Endothelial cell of umbilical vein (primary cell): ENCODE measurements around the gene NPNT. TPM values are rescaled to one million over a fixed set of nuclear protein-coding genes. Genes with fewer than 3 reads are reported as not detected.

Experiments used
- BruUV-seq: library from RNA; stranded (reverse); fragments of 400-500 nt; replicated peaks from 2 replicates; lab custom pipeline; 2021; lab: Mats Ljungman, UMichigan
- CTCF ChIA-PET: fragments of 300-600, 350-600 bp; sonication (Branson Sonifier 250); formaldehyde crosslinking; loops from one replicate; lab custom pipeline; 2021; ENCODE audit warnings: antibody characterized with exemption, inconsistent platforms; lab: Charles Lee
- POLR2A ChIA-PET: fragments of 300-600, 350-600 bp; sonication (Branson Sonifier 250); formaldehyde crosslinking; loops from one replicate; lab custom pipeline; 2021; ENCODE audit warnings: antibody characterized with exemption, inconsistent platforms; lab: Charles Lee
- DNase-seq: peaks from one replicate; pipeline ENCODE4 v3.0.0-alpha.2; 2011; ENCODE audit warnings: low read depth, low spot score
- FAIRE-seq: peaks from 2 replicates; lab custom pipeline; 2011; peaks lifted over from hg19 to GRCh38; lab: Jason Lieb, UNC
- H2AFZ ChIP-seq: 2 replicates; pipeline ENCODE4 v1.6.0; 2012; ENCODE audit warnings: low read depth, low read length, control low read depth, inconsistent platforms
- H3K27ac ChIP-seq: 2 replicates; pipeline ENCODE4 v1.5.1; 2011; ENCODE audit warnings: low read depth, mild to moderate bottlenecking, control low read depth, low read length, moderate library complexity; ENCODE audit not compliant: insufficient read depth
- H3K27me3 ChIP-seq, 2 experiments: 2 replicates each; pipeline versions ENCODE4 v1.6.0 to v1.6.1; 2011; ENCODE audit warnings: low read length in 2 of 2, mixed read lengths in 1 of 2; ENCODE audit not compliant: control insufficient read depth in 2 of 2, insufficient read depth in 2 of 2
- H3K36me3 ChIP-seq, 2 experiments: 2 replicates in 1 of 2; 3 replicates in 1 of 2; pipeline ENCODE4 v1.5.1; 2011; ENCODE audit warnings: low read length in 2 of 2, mild to moderate bottlenecking in 1 of 2, moderate library complexity in 1 of 2; ENCODE audit not compliant: control insufficient read depth in 2 of 2, insufficient read depth in 2 of 2; ENCODE audit errors: extremely low read depth in 1 of 2
- H3K4me1 ChIP-seq: 3 replicates; pipeline ENCODE4 v1.5.1; 2011; ENCODE audit warnings: mild to moderate bottlenecking, low read length; ENCODE audit not compliant: control insufficient read depth, insufficient read depth; ENCODE audit errors: extremely low read depth
- H3K4me2 ChIP-seq: 2 replicates; pipeline ENCODE4 v1.6.1; 2011; ENCODE audit warnings: low read length, control low read depth, mixed read lengths; ENCODE audit not compliant: insufficient read depth
- H3K4me3 ChIP-seq, 3 experiments: fragments of 200-600 bp in 1 of 3; sonication (generic), shearing (Covaris generic) in 1 of 3; replicated peaks in 1 of 3; 2 replicates each; pipeline ENCODE4 v1.5.1; 2011 to 2016; ENCODE audit warnings: control low read depth in 3 of 3, low read length in 3 of 3, mild to moderate bottlenecking in 2 of 3, inconsistent platforms in 1 of 3, low read depth in 1 of 3, moderate library complexity in 1 of 3; ENCODE audit not compliant: insufficient read depth in 1 of 3
- H3K79me2 ChIP-seq: 2 replicates; pipeline ENCODE4 v1.6.0; 2012; ENCODE audit warnings: low read length, inconsistent platforms; ENCODE audit not compliant: control insufficient read depth, insufficient read depth
- H3K9ac ChIP-seq: replicated peaks from 2 replicates; pipeline ENCODE3; 2011; ENCODE audit warnings: low read length, control low read depth; ENCODE audit not compliant: insufficient read depth; ENCODE audit errors: extremely low read depth
- H3K9me1 ChIP-seq: replicated peaks from 3 replicates; pipeline ENCODE4 v1.6.0; 2011; ENCODE audit warnings: mild to moderate bottlenecking, low read length; ENCODE audit not compliant: control insufficient read depth, insufficient read depth; ENCODE audit errors: extremely low read depth
- H3K9me3 ChIP-seq: replicated peaks from 2 replicates; pipeline ENCODE4 v1.5.1; 2012; ENCODE audit warnings: low read length, inconsistent platforms; ENCODE audit not compliant: control insufficient read depth, insufficient read depth
- H4K20me1 ChIP-seq: replicated peaks from 2 replicates; pipeline ENCODE3; 2011; ENCODE audit warnings: mild to moderate bottlenecking, low read length; ENCODE audit not compliant: control insufficient read depth, insufficient read depth; ENCODE audit errors: extremely low read depth
- EZH2 ChIP-seq: IDR thresholded peaks from 2 replicates; pipeline ENCODE4 v1.6.1; 2012; ENCODE audit warnings: borderline replicate concordance, low read depth, mild to moderate bottlenecking, moderate library complexity, low read length, inconsistent platforms; ENCODE audit not compliant: severe bottlenecking
- FOS ChIP-seq: IDR thresholded peaks from 2 replicates; pipeline ENCODE4 v1.6.1; 2011; ENCODE audit warnings: mild to moderate bottlenecking, low read length, moderate library complexity, borderline replicate concordance; ENCODE audit not compliant: insufficient read depth
- GATA2 ChIP-seq: IDR thresholded peaks from 2 replicates; pipeline ENCODE4 v1.7.0; 2011; ENCODE audit warnings: low read depth, mild to moderate bottlenecking, moderate library complexity, mixed read lengths, low read length; ENCODE audit not compliant: insufficient read length, insufficient read depth
- JUN ChIP-seq: IDR thresholded peaks from 2 replicates; pipeline ENCODE4 v1.6.1; 2011; ENCODE audit warnings: borderline replicate concordance, low read depth; ENCODE audit not compliant: insufficient read length, insufficient read depth
- MAX ChIP-seq: IDR thresholded peaks from 2 replicates; pipeline ENCODE4 v1.6.1; 2011; ENCODE audit not compliant: insufficient read depth, insufficient read length
- MYC ChIP-seq: IDR thresholded peaks from one replicate; pipeline ENCODE4 v1.6.1; 2011; ENCODE audit warnings: mild to moderate bottlenecking, low read depth, low read length
- POLR2A ChIP-seq: IDR thresholded peaks from 2 replicates; pipeline ENCODE4 v1.6.1; 2012; ENCODE audit warnings: low read depth, mild to moderate bottlenecking, control low read depth, low read length
- POLR2AphosphoS5 ChIP-seq: IDR thresholded peaks from 2 replicates; pipeline ENCODE4 v1.6.1; 2012; ENCODE audit warnings: low read depth, mild to moderate bottlenecking, control low read depth, low read length, moderate library complexity; ENCODE audit not compliant: insufficient read depth
- dilution Hi-C: fragments of 300-500 bp; cut with MboI; formaldehyde crosslinking; loops from one replicate; pipeline ENCODE4 v1.15.0; 2019; ENCODE audit warnings: low sequenced_read_pairs; ENCODE audit not compliant: extremely low pct_ligation_motif_present
- intact Hi-C: fragments of 100-400 bp; cut with micrococcal nuclease; formaldehyde crosslinking; loops from one replicate; pipeline ENCODE4 v1.10.0; 2022
- polyA plus RNA-seq, 4 experiments: library from polyadenylated mRNA; depleted of rRNA in 3 of 4; stranded (reverse) in 3 of 4; unstranded in 1 of 4; fragments of >200 nt; gene quantifications; 2 replicates each; pipeline versions ENCODE4 v1.2.1 to v1.2.3, GENCODE V29; 2011 to 2012; ENCODE audit warnings: missing spikeins in 1 of 4
- total RNA-seq: library from RNA; stranded (reverse); gene quantifications from 2 replicates; pipeline ENCODE4 v1.2.3, GENCODE V29; 2021
- TF ChIP-seq, protein P1 (sequence below), 2 donors: IDR thresholded peaks; 1 replicate in 1 of 2; 2 replicates in 1 of 2; pipeline ENCODE4 v1.5.1; 2011; ENCODE audit warnings: low read length in 2 of 2, mild to moderate bottlenecking in 2 of 2, moderate library complexity in 2 of 2, control low read depth in 1 of 2, inconsistent platforms in 1 of 2, low read depth in 1 of 2; ENCODE audit not compliant: insufficient read depth in 1 of 2; ENCODE audit errors: extremely low read depth in 1 of 2

Gene NPNT
- total and polyA plus RNA-seq, 2 donors (not counting 3 experiments of a cell fraction or from before 2014, with no cell fraction given): not detected

DNA sequence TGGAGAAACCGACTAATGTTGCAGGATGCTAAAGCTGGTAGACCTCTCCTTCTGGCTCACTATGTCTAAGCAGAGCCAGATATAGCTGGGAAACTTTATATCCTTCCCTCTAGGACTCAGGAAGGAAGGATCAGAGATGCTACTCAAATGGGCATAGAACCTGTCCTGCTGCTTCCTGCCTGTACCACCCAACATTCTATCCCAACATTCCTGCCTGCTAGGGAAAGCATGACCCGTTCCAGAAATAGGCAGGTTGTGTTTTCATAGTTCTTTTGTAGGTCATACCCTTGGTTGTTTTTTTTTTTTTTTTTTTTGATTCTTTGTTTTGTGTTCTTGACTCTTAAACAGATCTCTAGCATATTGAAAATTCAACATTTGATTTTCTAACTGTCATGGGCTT lies 5.3 kb downstream of the NPNT start:
- TF ChIP-seq EZH2 (no peak), POLR2AphosphoS5 (no peak), FOS (no peak), JUN (no peak), GATA2 (no peak), MAX (no peak), POLR2A (no peak), MYC (no peak)
- TF ChIP-seq, protein P1, sequence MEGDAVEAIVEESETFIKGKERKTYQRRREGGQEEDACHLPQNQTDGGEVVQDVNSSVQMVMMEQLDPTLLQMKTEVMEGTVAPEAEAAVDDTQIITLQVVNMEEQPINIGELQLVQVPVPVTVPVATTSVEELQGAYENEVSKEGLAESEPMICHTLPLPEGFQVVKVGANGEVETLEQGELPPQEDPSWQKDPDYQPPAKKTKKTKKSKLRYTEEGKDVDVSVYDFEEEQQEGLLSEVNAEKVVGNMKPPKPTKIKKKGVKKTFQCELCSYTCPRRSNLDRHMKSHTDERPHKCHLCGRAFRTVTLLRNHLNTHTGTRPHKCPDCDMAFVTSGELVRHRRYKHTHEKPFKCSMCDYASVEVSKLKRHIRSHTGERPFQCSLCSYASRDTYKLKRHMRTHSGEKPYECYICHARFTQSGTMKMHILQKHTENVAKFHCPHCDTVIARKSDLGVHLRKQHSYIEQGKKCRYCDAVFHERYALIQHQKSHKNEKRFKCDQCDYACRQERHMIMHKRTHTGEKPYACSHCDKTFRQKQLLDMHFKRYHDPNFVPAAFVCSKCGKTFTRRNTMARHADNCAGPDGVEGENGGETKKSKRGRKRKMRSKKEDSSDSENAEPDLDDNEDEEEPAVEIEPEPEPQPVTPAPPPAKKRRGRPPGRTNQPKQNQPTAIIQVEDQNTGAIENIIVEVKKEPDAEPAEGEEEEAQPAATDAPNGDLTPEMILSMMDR (IDR thresholded peaks at IDR 0.05; ENCODE audit: extremely low read depth in 1 of 2, insufficient read depth in 1 of 2, low read depth in 1 of 2, low read length in 2 of 2): no peak
- H3K9ac ChIP-seq: no peak overlapping the region
- H3K4me3 ChIP-seq: no peak overlapping the region
- H3K4me2 ChIP-seq: no peak overlapping the region
- intact Hi-C loops: no loop called here
- no peaks in the 10 kb centered on the region for H4K20me1 ChIP-seq
- no TSS peak for BruUV-seq
- CTCF ChIA-PET: no interaction called here
- H3K79me2 ChIP-seq: no peaks in the 10 kb centered on the region
- no peak overlapping the region for H2AFZ ChIP-seq
- FAIRE-seq: no peak
- no peak overlapping the region for H3K27ac ChIP-seq
- H3K27me3 ChIP-seq: peaks cover 39 to 64% of the 10 kb centered on the region in 2 experiments
- dilution Hi-C loops: no loop called here
- H3K9me3 ChIP-seq: no peaks in the 10 kb centered on the region
- POLR2A ChIA-PET: no interaction called here
- no peaks in the 10 kb centered on the region for H3K9me1 ChIP-seq
- DNase-seq: no peak
- H3K36me3 ChIP-seq: no peaks in the 10 kb centered on the region
- peaks cover 8% of the 10 kb centered on the region for H3K4me1 ChIP-seq
